Measurements from ENCODE around the gene RPSA.
"Not testable (repeated sequence)": the region's sequence is repeated elsewhere in the genome, so short reads cannot be mapped to it uniquely, and the experiment has no call there.

Gene RPSA

GRCh38 chr3:39406368-39407258 is at the start of gene RPSA:
TSS of gene RPSA (plus strand) at chr3:39406720. CDS start at chr3:39407654, 934 bp downstream.
- H3K4me3 ChIP-seq (ENCODE audit: low read length), result peak within 1 kb of the TSS; percentile 86
- peak; percentile 99 for DNase-seq (ENCODE audit: low read depth)

GRCh38 chr3:39358333-39358732 is 48.2 kb upstream of the RPSA start:
- no peak for DNase-seq (ENCODE audit: low read depth)
- no peak overlapping the region for H3K4me3 ChIP-seq (ENCODE audit: low read length)
- no peak for TF ChIP-seq CTCF (IDR thresholded peaks at IDR 0.05; ENCODE audit: insufficient read depth, low read depth, low read length, missing control alignments)

More at GRCh38 chr3:39406368-39407258, at the start of gene RPSA:
- TF ChIP-seq CTCF (IDR thresholded peaks at IDR 0.05; ENCODE audit: insufficient read depth, low read depth, low read length, missing control alignments), result peak; percentile 45

GRCh38 chr3:39361252-39361927 is 45.1 kb upstream of the RPSA start:
- TF ChIP-seq CTCF (IDR thresholded peaks at IDR 0.05; ENCODE audit: insufficient read depth, low read depth, low read length, missing control alignments), result no peak
- no peak overlapping the region for H3K4me3 ChIP-seq (ENCODE audit: low read length)
- peak; percentile 40 for DNase-seq (ENCODE audit: low read depth)

GRCh38 chr3:39362192-39362591 is 44.3 kb upstream of the RPSA start:
- DNase-seq (ENCODE audit: low read depth), result peak; percentile 39
- no peak overlapping the region for H3K4me3 ChIP-seq (ENCODE audit: low read length)
- TF ChIP-seq CTCF (IDR thresholded peaks at IDR 0.05; ENCODE audit: insufficient read depth, low read depth, low read length, missing control alignments), result no peak

- H3K4me3 ChIP-seq (ENCODE audit: low read length), result no peak overlapping the region
- peak; percentile 29 for DNase-seq (ENCODE audit: low read depth)
- no peak for TF ChIP-seq CTCF (IDR thresholded peaks at IDR 0.05; ENCODE audit: insufficient read depth, low read depth, low read length, missing control alignments)
Measured at GRCh38 chr3:39362812-39363211, 43.7 kb upstream of the RPSA start.

- H3K4me3 ChIP-seq (ENCODE audit: low read length); DNase-seq (ENCODE audit: low read depth): not testable (repeated sequence)
Measured at GRCh38 chr3:39370450-39370849, 36.1 kb upstream of the RPSA start.

- DNase-seq (ENCODE audit: low read depth), result peak; percentile 81
- no peak overlapping the region for H3K4me3 ChIP-seq (ENCODE audit: low read length)
- no peak for TF ChIP-seq CTCF (IDR thresholded peaks at IDR 0.05; ENCODE audit: insufficient read depth, low read depth, low read length, missing control alignments)
Measured at GRCh38 chr3:39372833-39373232, 33.7 kb upstream of the RPSA start.

Measured in epithelial cell of esophagus (primary cell).